A375 (cell line): ENCODE measurements around the gene PELI3. TPM values are rescaled to one million over a fixed set of nuclear protein-coding genes. Genes with fewer than 3 reads are reported as not detected.

Experiments used
- small RNA-seq: library from RNA; depleted of rRNA; stranded (forward); fragments of <200 nt; gene quantifications from one replicate; pipeline ENCODE3, GENCODE V24; 2014
- total RNA-seq: library from RNA; depleted of rRNA; stranded (reverse); fragments of >200 nt; shearing (Covaris generic); gene quantifications from 2 replicates; pipeline ENCODE4 v1.2.3, GENCODE V29; 2014; rRNA removed

PELI3 gene, protein sequence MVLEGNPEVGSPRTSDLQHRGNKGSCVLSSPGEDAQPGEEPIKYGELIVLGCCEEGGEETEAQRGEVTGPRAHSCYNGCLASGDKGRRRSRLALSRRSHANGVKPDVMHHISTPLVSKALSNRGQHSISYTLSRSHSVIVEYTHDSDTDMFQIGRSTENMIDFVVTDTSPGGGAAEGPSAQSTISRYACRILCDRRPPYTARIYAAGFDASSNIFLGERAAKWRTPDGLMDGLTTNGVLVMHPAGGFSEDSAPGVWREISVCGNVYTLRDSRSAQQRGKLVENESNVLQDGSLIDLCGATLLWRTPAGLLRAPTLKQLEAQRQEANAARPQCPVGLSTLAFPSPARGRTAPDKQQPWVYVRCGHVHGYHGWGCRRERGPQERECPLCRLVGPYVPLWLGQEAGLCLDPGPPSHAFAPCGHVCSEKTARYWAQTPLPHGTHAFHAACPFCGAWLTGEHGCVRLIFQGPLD
- 12.8 and 15.4 TPM in 2 replicates for total RNA-seq

DNA sequence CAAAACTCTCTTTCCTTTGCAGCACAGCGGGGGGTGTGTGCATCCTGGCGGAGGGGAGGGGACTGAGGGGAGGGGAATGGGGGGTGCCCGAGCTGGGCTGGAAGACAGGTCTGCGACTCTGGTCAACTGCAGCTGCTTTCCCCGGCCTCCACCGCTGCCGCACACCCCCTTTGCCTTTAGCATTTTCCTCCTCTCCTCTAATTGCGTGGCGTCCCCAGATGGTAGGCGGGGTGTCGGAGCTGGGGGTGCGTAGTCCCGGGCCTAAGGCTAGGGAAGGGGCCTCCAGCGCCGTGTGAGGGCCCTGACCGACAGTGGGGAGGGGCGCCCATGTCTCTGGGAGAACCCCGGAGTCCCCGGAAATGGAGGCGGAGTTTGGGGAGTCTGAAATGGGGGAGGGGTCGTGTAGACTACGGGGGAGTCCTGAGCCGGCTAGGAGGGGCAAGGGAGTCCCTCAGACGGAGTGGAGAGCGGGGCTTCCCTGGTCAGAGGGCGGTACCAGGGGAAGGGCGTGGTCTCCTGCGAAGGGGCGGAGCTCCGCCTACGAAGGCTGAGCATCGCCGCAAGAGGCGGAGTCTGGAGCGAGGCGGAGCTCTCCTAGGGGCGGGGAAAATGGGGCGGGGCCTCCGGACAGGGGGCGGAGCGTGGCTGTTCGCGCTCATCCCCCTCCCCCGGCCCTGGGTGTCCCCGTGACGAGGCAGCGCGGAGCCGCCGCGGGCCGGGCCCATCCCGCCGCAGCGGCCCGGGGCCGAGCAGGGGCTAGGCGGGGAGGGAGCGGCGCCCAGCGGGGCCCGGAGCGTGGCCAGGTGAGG is at the start of gene PELI3:
Gene PELI3 (plus strand): TSS at position 681 of the 809 bp plus-strand sequence. CDS start 1,224 bp downstream, outside the sequence.

DNA sequence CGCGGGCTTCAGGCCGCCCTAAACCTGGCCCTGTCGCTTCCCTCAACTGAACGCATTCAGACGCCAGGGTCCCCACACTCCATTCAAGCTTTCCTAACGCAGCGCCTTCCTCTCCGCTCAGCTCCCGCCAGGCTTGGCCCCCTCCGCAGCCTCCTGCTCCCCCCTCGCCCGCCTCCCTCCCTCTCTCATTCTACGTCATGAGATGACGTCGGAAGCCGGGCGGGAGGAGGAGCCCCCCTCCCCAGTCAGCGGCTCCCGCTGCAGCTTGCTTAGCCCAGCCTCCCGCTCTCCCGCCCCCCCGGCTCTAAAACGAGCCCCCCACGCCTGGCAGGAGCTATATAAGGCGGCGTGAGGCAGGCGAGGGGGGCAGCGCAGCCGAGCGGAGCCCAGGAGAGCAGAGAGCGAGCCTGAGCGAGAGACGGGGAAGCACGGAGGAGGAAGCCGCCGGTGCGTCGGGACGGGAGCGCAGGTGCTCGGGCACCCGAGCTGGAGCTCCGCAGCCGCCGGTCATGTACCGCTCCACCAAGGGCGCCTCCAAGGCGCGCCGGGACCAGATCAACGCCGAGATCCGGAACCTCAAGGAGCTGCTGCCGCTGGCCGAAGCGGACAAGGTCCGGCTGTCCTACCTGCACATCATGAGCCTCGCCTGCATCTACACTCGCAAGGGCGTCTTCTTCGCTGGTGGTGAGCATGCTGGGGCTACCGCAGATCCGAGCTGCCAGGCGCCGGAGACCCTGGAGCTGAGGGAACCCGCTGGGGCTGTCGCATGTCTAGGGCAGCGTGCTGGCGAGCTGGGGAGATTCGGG is 45.8 kb upstream of the PELI3 start, which contains the start of gene NPAS4:
Gene NPAS4 (plus strand): TSS at position 365 of the 806 bp plus-strand sequence. CDS start 145 bp downstream, at position 510.

DNA sequence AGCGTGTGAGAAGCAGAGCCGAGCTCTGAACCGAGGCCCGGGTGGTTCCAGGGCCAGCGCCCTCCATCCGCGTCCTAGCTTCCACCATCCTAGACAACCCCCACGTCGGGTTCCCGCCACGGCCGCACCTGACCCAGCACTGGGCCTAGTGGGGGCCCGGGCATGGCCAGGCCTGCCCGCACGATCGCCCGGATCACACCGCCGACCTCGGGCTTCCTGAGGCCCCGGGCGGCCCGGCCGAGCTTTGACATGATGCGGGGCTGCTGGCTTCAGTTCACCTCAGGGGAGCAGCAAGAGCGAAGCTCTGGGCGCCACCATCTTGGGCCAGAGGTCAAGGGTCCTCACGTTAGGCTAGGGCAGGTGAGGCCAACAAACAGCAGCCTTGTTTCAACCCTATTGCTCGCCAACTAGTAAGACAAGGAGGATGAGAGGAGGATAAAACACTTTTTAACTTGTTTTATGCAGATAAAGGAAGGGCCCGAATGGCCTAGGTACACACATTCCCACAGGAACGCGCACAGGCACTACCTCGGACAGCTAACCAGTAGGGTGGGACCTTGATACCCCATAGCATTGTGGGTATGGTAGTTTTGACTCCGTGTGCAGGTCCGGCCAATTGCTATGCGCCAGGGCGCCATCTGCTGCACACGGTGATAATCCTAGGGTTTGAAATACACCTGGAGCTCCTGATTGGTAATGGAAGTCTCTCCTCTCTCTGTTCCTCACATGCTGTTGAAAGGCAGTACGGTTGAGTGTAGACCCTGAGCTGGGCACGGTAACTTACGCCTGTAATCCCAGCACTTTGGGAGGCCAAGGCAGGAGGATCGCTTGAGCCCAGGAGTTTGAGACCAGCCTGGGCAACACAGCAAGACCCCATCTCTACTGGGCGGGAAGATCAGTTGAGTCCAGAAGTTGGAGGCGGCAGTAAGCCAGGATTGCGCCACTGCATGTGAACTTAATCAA is 27.9 kb upstream of the PELI3 start, which contains the start of gene MRPL11:
Gene MRPL11 (minus strand): TSS at position 345 of the 963 bp plus-strand sequence. CDS start 94 bp downstream, at position 251.

DNA sequence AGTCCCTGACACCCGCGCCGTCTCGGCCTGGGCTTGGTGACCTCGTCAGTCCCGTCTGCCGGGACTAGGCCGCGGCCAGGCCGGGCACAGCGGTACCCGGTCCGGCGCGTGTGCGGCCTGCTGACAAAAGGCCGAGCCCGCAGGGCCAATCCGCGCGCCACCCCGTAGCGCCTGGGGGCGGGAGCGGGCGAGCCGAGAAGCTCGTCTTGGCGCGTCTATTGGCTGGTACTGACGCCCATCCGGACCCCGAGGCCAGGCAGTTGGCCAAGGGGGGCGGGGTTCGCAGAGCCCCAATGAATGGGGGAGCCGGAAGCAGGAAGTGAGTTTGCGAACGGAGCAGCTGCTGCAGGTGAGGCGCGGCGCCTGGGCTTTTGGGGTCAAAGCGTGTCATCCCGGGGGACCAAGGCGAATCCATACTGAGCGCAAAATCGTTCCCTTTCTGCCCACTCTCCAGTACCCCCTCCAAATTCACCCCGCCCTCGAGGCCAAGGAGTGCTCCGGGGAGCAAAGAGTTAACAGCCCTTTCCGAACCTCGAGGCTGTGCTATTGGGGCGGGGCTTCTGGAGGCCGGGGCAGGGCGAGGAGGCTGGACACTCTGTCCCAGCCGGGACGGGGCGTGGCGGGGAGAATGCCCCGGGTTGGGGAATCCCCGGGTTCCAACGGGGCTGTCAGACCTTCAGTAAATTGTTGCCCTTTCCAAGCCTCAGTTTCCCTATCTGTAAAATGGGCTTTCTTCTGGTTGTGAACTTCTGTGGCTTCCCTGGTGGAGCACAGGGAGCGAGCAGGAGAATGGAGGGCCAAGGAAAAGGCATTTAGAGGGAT is 13.6 kb downstream of the PELI3 start, which contains the start of gene DPP3:
Gene DPP3 (plus strand): TSS at position 318 of the 822 bp plus-strand sequence. CDS start 1,767 bp downstream, outside the sequence.

DNA sequence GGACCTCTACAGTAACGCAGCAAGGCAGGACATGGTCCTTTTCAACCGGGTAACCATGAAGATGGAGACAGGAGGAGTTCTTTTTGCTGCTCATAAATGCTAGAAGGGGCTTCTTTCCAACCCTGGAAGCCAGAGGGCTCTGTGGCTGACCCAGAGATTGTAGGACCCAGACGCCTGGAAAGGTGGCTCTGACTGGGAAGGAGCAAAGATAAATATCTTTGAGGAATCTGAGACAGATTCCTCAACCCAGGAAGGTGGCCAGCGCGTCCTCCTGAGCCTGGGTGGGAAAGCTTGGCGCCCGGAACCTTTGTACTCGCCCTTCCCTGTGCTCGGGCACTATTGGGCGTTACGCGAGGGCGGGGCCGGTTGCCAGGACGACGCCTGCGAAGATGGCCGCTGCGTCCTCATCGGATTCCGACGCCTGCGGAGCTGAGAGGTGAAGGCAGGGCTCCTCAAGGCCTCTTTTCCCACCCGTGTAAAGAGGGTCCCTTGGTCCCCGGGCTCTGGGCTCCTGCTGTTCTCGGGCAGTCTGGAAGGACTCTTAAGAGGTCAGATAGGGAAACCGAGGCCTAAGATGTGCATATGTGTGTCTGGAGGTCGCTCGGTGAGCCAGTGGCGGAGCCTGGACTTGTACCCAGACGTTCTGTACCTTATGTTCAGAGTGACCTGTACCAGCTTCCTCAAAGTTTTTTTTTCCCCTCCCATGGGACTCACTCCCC is 43.7 kb downstream of the PELI3 start, which contains the start of gene BBS1:
Gene BBS1 (plus strand): TSS at position 365 of the 719 bp plus-strand sequence. CDS start 25 bp downstream, at position 390.

Small RNA genes lying within 50 kb of the gene (small RNA-seq; reads per million reads assigned to genes)
- gene RF00416 = not detected

Other genes starting within 250 kb of the PELI3 start
- gene KLC2, start 209.2 kb upstream of the PELI3 start, total RNA-seq = 23.0 and 24.2 TPM in 2 replicates
- gene RAB1B, start 198.3 kb upstream of the PELI3 start, total RNA-seq = 158 and 177 TPM in 2 replicates
- gene CNIH2, start 188.7 kb upstream of the PELI3 start, total RNA-seq = 8.3 and 12.4 TPM in 2 replicates
- 105 and 132 TPM in 2 replicates for gene YIF1A, start 177.8 kb upstream of the PELI3 start, total RNA-seq
- gene TMEM151A, start 175.0 kb upstream of the PELI3 start, total RNA-seq = 0.08 TPM in 1 of 2 replicates, not detected in the other
- not detected in 2 replicates for gene CD248, start 149.9 kb upstream of the PELI3 start, total RNA-seq
- gene RIN1, start 130.5 kb upstream of the PELI3 start, total RNA-seq = 43.6 and 47.2 TPM in 2 replicates
- gene BRMS1, start 121.8 kb upstream of the PELI3 start, total RNA-seq = 67.3 and 77.0 TPM in 2 replicates
- 24.9 and 28.6 TPM in 2 replicates for gene B4GAT1, start 119.3 kb upstream of the PELI3 start, total RNA-seq
- gene SLC29A2, start 95.1 kb upstream of the PELI3 start, total RNA-seq = 4.5 and 6.0 TPM in 2 replicates
- gene NPAS4, start 45.9 kb upstream of the PELI3 start, total RNA-seq = not detected in 2 replicates
- 109 and 113 TPM in 2 replicates for gene MRPL11, start 28.1 kb upstream of the PELI3 start, total RNA-seq
- gene DPP3, start 13.5 kb downstream of the PELI3 start, total RNA-seq = 71.8 and 82.1 TPM in 2 replicates
- 22.4 and 28.0 TPM in 2 replicates for gene BBS1, start 43.7 kb downstream of the PELI3 start, total RNA-seq
- gene ZDHHC24, start 79.1 kb downstream of the PELI3 start, total RNA-seq = 16.7 and 17.1 TPM in 2 replicates
- gene ACTN3, start 80.0 kb downstream of the PELI3 start, total RNA-seq = not detected in 2 replicates
- 38.9 and 40.9 TPM in 2 replicates for gene CTSF, start 101.7 kb downstream of the PELI3 start, total RNA-seq
- 0.11 TPM in 1 of 2 replicates, not detected in the other for gene CCDC87, start 126.2 kb downstream of the PELI3 start, total RNA-seq
- 24.3 and 27.7 TPM in 2 replicates for gene CCS, start 126.3 kb downstream of the PELI3 start, total RNA-seq
- 69.1 and 71.7 TPM in 2 replicates for gene RBM14, start 149.7 kb downstream of the PELI3 start, total RNA-seq
- gene RBM4, start 171.8 kb downstream of the PELI3 start, total RNA-seq = 102 and 124 TPM in 2 replicates
- 15.4 and 24.4 TPM in 2 replicates for gene RBM4B, start 211.0 kb downstream of the PELI3 start, total RNA-seq